Measurements from ENCODE around the gene DHRS1.

Gene DHRS1

DNA sequence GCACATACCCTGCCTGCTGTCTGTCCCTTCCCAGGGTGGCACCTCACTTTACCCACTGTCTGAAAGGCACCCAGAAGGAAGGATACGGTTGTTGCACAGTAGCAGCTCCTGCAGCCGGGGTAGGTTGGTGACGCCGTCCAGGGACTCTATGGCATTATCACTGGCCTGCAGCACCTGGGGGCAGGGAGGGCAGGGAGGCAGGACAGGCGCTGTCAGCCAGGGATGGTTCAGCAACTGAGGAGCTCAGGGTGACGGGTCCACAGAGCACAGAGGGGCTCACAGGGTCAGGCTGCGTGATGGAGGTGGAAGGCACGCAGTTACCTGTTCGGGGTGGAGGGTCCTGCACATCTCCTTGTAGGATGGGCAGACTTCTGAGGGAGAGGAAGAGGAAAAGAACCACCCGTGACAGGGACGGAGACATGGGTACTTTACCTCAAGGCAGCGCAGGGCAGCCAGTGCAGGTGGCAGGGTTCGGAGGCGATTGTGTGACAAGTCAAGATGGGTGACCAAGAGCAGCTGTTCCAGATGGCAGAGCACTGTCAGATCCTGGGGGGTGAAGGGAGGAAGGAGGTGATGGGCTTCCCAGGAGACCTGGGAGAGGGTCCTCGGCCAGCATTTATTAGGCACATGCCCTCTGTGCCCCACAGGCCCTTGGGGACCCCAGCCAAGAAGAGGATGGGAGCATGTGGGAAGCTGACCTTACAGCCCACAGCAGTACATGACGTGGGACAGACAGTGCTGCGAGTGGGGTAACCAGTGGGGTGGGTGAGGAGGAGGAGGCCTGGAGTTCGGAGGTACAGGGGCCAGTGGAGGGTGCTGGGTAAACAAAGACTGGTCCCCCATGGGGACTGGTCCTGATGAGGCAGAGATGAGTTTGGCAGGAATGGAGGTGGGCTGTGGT is 33.0 kb downstream of the DHRS1 start:
- DNase-seq (ENCODE audit: low read depth in 4 of 4, low spot score in 1 of 4), result no peak

DNA sequence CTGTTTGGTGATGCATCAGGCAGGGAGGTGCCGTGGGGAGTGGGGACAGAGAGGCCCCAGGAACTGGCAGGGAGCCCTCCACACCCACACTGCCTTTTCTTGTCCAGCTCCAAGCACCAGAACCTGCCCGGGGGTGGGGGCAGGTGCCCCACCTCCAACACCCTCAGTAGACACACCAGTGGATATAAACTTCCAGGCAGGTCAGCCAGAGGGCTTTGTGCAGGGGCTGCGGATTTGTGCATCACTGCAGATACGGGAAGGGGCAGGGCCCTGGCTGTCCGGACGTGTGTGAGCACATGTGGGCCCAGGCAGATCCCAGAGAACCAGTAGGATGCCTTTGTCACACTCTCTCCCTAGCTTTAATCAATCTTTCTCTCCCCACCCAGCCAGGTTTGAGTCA is 35.3 kb downstream of the DHRS1 start:
- DNase-seq (ENCODE audit: low read depth in 4 of 4, low spot score in 1 of 4), result no peak

- DNase-seq (ENCODE audit: low read depth in 4 of 4, low spot score in 1 of 4), result no peak
Measured at GRCh38 chr14:24263848-24264247, 35.7 kb downstream of the DHRS1 start.

GRCh38 chr14:24262821-24263733 is 36.5 kb downstream of the DHRS1 start, which contains the start of gene TGM1:
TGM1 (minus strand) TSS chr14:24263177; CDS start chr14:24262352, 825 bp downstream.
- no peak for DNase-seq (ENCODE audit: low read depth in 4 of 4, low spot score in 1 of 4)

DNA sequence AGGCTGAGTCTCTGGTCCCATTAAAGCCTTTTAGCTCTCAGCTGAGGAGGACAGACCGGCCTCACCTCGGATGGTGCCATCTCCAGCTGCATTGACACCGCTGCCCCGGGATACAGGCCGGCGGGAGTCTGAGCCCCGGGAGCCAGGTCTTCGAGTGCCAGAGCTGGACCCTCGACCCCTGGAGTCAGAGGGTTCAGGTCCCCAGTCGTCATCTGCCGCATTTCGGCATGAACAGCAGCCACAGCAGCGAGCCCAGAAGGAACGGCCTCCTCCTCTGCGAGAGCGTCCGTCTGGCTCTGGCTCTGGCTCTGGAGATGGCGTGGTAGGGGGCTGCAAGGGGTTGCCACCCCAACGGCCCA is 37.6 kb downstream of the DHRS1 start:
- no peak for DNase-seq (ENCODE audit: low read depth in 4 of 4, low spot score in 1 of 4)

- no peak for DNase-seq (ENCODE audit: low read depth in 4 of 4, low spot score in 1 of 4)
Measured at GRCh38 chr14:24261256-24261968, 38.2 kb downstream of the DHRS1 start.

DNA sequence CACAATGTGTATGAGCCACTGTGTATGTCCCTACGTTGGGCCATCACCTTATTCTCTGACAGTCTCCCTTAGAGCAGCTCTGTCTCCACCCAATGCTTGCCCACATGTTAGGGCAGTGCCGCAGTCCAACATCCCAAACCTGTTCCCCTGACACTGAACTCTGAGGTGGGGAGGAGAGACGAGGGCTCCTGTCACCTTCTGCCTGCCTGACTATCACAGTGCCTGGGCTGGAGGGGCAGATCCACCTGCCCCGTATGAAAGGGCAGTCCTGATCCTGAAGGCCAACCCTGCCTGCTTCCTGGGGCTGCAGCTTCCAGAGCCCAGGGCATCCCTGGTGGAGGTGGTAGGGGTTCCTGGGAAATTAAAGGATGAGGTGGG is 38.8 kb downstream of the DHRS1 start:
- DNase-seq (ENCODE audit: low read depth in 4 of 4, low spot score in 1 of 4), result no peak

DNA sequence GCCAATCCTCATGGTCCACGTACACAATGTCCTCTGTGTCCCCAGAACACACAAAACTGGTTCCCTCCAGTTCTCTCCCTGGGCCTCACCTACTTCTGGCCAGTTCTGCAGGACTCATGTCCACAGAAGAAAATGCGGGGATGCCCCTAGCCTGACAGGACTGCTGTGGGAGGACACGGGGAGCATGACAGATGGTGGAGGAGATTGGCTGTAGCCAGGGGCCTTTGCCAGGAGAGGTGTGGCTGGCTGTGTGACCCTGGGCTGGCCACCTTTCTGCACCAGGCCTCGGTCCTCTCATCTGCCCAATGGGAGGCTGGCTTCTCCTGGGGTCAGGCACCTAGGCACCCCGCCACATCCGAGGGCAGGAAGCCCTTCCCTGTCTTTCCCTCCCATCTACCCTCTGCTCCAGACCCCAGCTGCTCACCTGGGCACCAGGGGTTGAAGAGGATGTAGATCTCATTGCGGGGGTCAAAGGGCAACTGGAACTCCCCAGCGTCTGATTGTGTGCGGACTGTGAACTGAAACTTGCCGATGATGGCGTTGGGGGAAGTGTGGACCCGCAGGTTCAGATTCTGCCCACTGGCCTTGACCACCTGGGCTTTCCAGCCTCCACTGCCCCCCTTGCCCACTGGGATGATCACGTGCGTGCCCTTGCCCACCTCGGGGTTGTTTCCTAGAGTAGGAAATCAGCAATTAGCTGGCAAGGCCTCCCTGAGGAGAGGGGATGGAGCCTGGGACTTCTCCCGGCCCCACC is 39.4 kb downstream of the DHRS1 start:
- DNase-seq (ENCODE audit: low read depth in 4 of 4, low spot score in 1 of 4), result no peak

DNA sequence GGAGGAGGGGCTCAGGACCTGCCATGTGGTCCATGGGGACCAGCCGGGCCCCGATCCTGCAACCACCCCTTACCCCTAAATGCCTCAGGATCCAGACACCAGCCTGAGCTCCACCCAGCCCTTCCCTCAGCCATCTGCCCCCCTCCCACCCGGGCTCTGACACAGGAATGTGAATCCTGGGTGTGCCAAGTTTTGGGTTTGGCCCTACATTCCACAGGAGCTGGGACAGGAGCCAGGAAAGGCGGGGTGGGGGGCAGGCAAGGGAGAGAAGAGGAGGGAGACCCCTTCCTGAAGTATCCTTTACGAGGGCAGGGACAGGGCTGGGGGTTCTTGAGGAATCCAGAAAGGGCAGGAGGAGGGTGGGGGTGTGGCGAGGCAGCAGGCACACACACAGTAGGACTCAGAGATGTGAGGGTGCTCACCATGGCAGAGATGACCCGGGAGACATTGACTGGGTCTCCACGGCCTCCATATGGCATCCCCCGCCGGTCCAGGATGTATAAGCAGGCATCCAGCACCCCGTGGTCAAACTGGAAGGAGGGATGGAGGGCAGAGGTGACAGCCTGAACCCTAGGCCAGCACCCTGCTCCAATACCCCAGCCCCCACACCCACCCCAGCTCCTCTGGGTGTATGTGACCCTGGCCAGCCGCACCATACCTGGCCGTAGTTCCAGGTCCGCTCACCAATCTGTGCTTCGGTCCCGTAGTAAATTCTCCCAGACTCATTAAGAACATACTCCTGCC is 40.1 kb downstream of the DHRS1 start:
- no peak for DNase-seq (ENCODE audit: low read depth in 4 of 4, low spot score in 1 of 4)

DNA sequence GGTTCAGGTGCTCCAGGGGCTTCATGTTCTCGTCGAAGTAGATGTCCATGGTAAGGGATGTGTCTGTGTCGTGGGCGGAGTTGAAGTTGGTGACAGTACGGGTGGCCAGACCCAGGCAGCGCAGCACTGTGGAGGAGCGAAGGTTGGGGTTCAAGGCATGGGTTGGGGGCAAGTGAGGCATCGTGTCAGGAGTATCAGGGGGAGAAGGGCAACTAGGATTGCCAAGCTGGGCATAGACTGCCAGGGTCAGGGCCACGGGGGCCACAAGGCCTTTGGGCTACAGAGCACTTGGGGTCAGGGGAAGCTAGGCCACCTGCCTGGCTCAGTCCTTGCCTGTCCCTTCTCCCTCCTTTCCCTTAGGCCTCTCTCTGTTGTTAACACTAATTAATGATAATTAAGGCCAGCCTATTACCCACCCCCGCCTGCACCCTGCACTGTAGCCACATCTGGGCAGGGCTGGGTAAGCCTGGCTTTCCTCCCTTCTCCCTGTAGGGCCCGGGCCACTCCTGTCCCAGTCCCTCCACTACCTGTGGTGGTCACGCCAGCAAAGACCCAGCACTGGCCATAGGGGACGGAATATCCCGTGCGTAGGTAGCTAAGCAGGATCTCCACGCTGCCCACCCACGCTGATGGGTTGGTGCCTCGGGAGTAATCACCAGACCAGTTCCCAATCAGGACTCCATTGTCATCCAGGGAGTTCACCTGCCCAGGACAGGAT is 40.9 kb downstream of the DHRS1 start:
- DNase-seq (ENCODE audit: low read depth in 4 of 4, low spot score in 1 of 4), result no peak

DNA sequence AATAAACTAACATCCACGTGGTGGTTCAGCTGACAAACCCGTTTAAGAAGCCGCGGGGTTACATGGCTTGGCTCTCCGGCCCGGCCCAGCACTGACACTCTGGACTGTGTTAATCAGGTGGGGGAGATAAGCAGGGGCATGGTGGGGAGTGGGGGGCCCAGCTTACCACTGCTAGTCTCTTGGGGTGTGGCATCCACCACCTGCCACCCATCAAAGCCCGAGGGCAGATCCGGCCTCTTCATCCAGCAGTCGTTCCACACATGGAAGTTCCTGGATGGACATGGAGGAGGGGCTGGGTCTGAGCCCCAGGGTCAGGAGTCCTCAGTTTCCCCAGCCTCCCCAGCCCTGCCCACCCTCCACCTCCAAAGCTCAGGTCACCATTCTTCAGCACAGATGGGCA is 41.5 kb downstream of the DHRS1 start:
- no peak for DNase-seq (ENCODE audit: low read depth in 4 of 4, low spot score in 1 of 4)

DNA sequence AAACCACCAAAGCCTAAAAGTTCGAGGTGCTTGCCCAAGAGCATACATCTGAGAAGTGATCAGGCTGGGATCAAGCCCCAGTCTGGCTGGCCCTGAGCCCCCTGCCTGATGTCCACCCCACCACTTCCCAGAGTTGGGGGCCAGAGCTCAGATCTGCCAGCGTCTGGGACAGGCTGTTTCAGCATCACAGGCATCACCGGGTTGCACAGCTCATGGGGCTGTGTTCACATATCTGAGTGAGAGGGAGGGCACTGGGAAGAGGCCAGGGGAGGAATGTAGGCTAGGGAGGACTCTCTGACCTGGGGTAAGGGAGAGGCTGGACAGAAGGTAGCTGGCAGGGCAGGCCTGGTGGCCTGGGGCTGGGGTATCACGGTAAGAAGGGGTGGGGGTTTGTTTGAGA is 42.6 kb downstream of the DHRS1 start:
- DNase-seq (ENCODE audit: low read depth in 4 of 4, low spot score in 1 of 4), result no peak

DNA sequence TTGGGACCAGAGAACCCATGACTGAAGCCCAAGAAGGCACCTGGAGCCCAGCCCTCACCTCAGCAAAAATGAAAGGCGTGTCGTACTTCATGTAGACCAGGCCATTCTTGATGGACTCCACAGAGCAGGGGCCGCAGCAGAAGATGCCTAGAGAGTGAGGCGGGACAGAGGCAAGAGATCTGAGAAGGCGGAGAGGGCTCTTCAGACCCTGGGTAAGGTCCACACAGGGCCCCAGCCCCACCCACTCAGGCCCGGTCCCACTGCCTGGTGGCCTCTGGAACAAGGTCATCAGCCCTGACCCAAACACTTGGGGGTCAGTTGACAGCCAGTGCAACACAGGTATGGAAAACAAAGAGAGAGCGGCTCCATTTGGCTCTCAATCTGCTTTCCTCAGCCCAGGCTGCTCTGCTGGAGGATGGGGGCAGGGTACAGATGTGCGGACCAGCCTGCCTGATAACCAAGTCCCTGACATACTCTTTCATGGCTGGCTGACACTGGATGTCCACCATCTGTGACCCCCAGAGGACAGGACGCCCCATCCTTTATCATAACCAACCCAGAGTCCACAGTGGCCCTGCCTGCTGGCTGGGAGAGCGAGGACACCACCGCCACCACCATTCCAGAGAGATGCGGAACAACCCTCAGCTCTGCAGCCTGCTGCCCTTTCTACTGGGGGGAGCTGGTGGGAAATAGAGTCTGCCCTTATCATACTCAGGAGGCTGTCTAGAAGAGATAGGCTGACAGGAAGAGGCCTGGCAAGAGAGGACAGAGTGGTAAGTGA is 43.5 kb downstream of the DHRS1 start:
- DNase-seq (ENCODE audit: low read depth in 4 of 4, low spot score in 1 of 4), result no peak

DNA sequence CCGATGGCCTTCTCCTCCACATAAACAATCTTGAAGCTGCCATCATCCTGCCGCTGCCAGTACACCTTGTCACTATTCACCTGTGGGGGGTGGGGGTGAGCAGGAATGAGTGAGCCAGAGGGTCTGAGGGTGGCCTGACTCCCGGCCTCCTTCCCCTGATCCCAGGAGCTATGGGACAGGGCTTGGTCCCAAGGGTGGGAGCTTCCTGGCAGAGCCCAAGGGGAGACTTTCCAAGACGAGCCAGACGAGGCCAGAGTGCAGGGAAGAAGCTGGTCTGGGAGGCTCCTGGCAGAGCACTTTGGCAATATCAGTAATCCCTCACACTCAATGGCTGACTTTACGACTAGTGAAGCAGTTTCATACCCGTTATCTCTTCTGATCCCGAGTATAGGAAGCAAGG is 44.1 kb downstream of the DHRS1 start:
- no peak for DNase-seq (ENCODE audit: low read depth in 4 of 4, low spot score in 1 of 4)

- DNase-seq (ENCODE audit: low read depth in 4 of 4, low spot score in 1 of 4), result no peak
Measured at GRCh38 chr14:24254630-24255392, 44.8 kb downstream of the DHRS1 start.

GRCh38 chr14:24253936-24254335 is 45.6 kb downstream of the DHRS1 start:
- no peak for DNase-seq (ENCODE audit: low read depth in 4 of 4, low spot score in 1 of 4)

GRCh38 chr14:24252289-24253124 is 47.1 kb downstream of the DHRS1 start:
- no peak for DNase-seq (ENCODE audit: low read depth in 4 of 4, low spot score in 1 of 4)
